Measurements from ENCODE around the gene ACAD10.
A peak's percentile ranks its signal among the peaks of the same experiment; 100 is the strongest.

The ACAD10 gene

GRCh38 chr12:111780166-111780565 is 94.3 kb downstream of the ACAD10 start:
- no peak for DNase-seq

DNA sequence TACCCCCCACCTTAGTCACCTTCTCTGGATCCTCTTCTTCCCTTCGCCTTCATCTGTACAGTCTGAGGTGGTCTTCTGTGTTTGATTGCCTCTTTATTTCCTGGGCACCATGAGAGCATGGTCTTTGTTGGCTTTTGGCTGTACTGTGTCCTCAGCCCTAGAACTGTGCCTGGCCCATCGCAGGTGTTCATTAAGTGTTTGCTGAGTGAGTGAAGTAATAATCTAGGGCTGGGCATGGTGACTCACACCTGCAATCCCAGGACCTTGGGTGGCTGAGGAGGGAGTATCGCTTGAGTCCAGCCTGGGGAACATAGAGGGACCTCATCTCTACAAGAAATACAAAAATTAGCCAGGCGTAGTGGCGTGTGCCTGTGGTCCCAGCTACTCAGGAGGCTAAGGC is 94.8 kb downstream of the ACAD10 start:
- DNase-seq = no peak

GRCh38 chr12:111781085-111781658 is 95.3 kb downstream of the ACAD10 start:
- no peak for DNase-seq

DNA sequence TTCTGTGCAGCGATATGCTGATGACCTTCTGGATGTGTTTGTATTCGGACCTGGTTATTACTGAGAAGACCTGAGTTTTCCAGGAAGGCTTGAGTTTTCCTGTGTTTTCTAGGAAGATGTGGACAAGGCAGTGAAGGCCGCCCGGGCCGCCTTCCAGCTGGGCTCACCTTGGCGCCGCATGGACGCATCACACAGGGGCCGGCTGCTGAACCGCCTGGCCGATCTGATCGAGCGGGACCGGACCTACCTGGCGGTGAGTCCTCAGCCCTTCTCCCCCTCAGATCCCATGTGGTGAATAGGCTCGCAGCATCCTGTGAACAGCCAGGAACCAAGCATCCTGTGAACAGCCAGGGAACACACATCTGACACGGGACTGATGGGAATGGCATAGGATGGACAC is 97.2 kb downstream of the ACAD10 start:
- DNase-seq = no peak

DNA sequence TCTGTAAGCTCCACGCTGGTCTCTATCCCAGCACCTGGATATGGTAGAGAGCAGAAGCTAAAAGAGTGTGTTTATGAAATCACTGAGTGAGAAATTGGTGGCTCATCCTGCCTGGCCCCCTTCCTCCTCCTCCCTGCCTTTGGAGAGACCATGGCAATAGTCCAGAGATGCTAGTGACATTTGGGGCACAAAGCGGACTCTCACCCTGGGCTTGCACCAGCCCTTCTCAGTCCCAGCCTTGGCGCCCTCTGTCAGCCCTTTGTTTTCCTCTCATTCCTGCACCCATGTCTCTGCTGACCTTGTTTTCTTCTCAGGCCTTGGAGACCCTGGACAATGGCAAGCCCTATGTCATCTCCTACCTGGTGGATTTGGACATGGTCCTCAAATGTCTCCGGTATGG is 99.1 kb downstream of the ACAD10 start:
- no peak for DNase-seq

GRCh38 chr12:111785651-111786050 is 99.8 kb downstream of the ACAD10 start:
- no peak for DNase-seq

GRCh38 chr12:111788178-111788654 is 102.4 kb downstream of the ACAD10 start:
- DNase-seq = peak; percentile 49

DNA sequence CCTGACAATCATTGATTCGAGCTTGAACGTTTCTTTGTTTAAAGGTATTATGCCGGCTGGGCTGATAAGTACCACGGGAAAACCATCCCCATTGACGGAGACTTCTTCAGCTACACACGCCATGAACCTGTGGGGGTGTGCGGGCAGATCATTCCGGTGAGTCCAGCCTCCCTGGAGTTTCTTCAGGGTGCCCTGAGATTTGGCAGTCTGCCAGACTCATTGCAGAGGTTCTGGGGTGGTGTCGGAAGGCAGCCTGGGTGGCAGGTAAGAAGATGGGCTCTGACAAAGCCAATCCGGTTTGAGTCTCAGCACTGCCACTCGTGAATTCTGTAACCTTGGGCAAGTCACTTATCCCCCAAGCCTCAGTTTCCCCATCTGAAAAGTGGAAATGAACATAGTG is 103.9 kb downstream of the ACAD10 start:
- DNase-seq = no peak

GRCh38 chr12:111791507-111791906 is 105.7 kb downstream of the ACAD10 start:
- DNase-seq = no peak

GRCh38 chr12:111792155-111792855 is 106.5 kb downstream of the ACAD10 start:
- peak; percentile 73 for DNase-seq

DNA sequence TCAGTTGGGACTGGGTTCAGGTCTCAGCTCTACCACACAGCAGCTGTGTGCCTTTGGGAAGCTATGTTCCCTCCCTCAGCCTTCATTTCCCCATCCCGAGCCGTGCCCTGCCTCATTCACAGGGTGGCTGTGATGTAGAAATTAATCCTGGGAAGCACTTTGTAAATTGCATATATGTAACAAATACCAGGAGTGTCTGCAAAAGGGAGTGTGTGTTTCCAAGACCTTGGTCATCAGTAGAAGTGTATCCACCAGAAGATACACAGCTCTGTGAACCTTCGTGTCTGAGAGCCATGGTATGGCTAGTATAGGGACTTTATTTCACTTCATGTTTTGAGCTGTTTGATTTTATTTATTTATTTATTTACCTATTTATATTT is 107.0 kb downstream of the ACAD10 start:
- DNase-seq = no peak

GRCh38 chr12:111798182-111798581 is 112.3 kb downstream of the ACAD10 start:
- no peak for DNase-seq

- DNase-seq = no peak
Measured at GRCh38 chr12:111799758-111800157, 113.9 kb downstream of the ACAD10 start.

- no peak for DNase-seq
Measured at GRCh38 chr12:111803038-111803626, 117.3 kb downstream of the ACAD10 start.

DNA sequence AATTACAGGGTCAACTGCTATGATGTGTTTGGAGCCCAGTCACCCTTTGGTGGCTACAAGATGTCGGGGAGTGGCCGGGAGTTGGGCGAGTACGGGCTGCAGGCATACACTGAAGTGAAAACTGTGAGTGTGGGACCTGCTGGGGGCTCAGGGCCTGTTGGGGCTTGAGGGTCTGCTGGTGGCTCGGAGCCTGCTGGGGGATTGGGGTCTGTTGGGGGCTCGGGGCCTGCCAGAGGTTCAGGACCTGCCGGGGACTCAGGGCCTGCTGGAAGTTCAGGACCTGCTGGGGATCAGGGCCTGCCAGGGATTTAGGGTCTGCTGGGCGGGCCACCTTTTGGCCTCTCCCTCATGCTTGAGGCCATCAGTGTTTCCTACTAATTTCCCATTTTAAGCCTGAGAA is 118.0 kb downstream of the ACAD10 start:
- DNase-seq = no peak

GRCh38 chr12:111806304-111806703 is 120.5 kb downstream of the ACAD10 start:
- no peak for DNase-seq

Data from hematopoietic multipotent progenitor cell treated with erythropoietin and hydrocortisone succinate and interleukin-3 and kit ligand, for 8 days (in vitro differentiated cells).